Pancreas (tissue), 10 donors: ENCODE results near the gene SEMA4D. TPM values are rescaled to one million over a fixed set of nuclear protein-coding genes. Genes with fewer than 3 reads are reported as not detected.

Experiments
- ATAC-seq, 4 donors: fragments of 200-7000 bp; cut with Tn5 transposase; one replicate each; pipeline versions ENCODE4 v1.8.0 to v1.9.1; 2020; ENCODE audit warnings: mild to moderate bottlenecking in 4 of 4, moderate library complexity in 4 of 4
- DNase-seq, 6 donors: peaks; one replicate each; pipeline ENCODE4 v3.0.0-alpha.2; 2020
- FAIRE-seq: peaks from 2 replicates; lab custom pipeline; 2012; peaks lifted over from hg19 to GRCh38; lab: Jason Lieb, UNC
- H3K27ac ChIP-seq, 4 donors: fragments of 200-600 bp; sonication (generic); 1 replicate in 3 of 4; 2 replicates in 1 of 4; pipeline versions ENCODE4 v1.5.0 to v1.8.0; 2020
- H3K27me3 ChIP-seq, 4 donors: fragments of 200-600 bp; one replicate each; pipeline ENCODE4 v1.8.0; 2021
- H3K36me3 ChIP-seq, 3 donors: fragments of 200-600 bp; sonication (generic) in 1 of 3; one replicate each; pipeline versions ENCODE4 v1.5.0 to v1.8.0; 2020 to 2021
- H3K4me1 ChIP-seq, 3 donors: fragments of 200-600 bp; one replicate each; pipeline ENCODE4 v1.8.0; 2021
- H3K4me3 ChIP-seq, 4 donors: fragments of 200-600 bp; sonication (generic) in 2 of 4; one replicate each; pipeline versions ENCODE4 v1.5.0 to v1.8.0; 2020 to 2021
- H3K9me3 ChIP-seq, 4 donors: fragments of 200-600 bp; one replicate each; pipeline ENCODE4 v1.8.0; 2021
- WGBS, 2 donors: extraction: QIAGEN DNeasy Blood & Tissue Kit; methylation state at CpG; one replicate each; pipeline ENCODE4 v1.1.7; 2013; 5-methylcytosine and 5-hydroxymethylcytosine counted together
- intact Hi-C, 3 donors: fragments of 100-400 bp; cut with DNase I; formaldehyde crosslinking; loops; one replicate each; pipeline versions ENCODE4 v1.11.1 to v1.14.2; 2022
- polyA plus RNA-seq, 2 donors: library from polyadenylated mRNA; stranded (reverse); fragments of 200-250 nt; gene quantifications; one replicate each; pipeline ENCODE4 v1.2.3, GENCODE V29; 2013
- total RNA-seq, 6 donors: library from RNA; stranded (reverse); fragmentation: NEBNext Ultra II Directional in 4 of 6; extraction: Animal tissue kit (Norgen Biotek cat#: 25700) in 4 of 6; gene quantifications; one replicate each; pipeline versions ENCODE4 v1.2.1 to v1.2.4, GENCODE V29; 2021 to 2023
- TF ChIP-seq, protein P1 (sequence below), 4 donors: fragments of 200-600 bp; sonication (generic) in 3 of 4; IDR thresholded peaks; one replicate each; pipeline versions ENCODE4 v1.5.0 to v1.8.0; 2021; ENCODE audit warnings: antibody characterized with exemption in 4 of 4
- donor health status: healthy with polysubstance abuse.
- donor health status: DM: no; HTN: no; CAD: no; lungs with moderate emphysema.
- donor health status: DM: no; HTN: no; CAD: no.
- donor health status: control.
- donor health status: control.
- donor health status: Bipolar disorder and iron deficiency.
- donor health status: DM: yes; HTN: yes; CAD: no.
- donor health status: DM: no; HTN: no; CAD: no.
- donor health status: DM: no; HTN: no; CAD: no.
- donor health status: DM: yes; HTN: yes; CAD: no.

SEMA4D gene
- total and polyA plus RNA-seq, 8 donors = 7.1 to 29.7 (median 12.9) TPM

DNA sequence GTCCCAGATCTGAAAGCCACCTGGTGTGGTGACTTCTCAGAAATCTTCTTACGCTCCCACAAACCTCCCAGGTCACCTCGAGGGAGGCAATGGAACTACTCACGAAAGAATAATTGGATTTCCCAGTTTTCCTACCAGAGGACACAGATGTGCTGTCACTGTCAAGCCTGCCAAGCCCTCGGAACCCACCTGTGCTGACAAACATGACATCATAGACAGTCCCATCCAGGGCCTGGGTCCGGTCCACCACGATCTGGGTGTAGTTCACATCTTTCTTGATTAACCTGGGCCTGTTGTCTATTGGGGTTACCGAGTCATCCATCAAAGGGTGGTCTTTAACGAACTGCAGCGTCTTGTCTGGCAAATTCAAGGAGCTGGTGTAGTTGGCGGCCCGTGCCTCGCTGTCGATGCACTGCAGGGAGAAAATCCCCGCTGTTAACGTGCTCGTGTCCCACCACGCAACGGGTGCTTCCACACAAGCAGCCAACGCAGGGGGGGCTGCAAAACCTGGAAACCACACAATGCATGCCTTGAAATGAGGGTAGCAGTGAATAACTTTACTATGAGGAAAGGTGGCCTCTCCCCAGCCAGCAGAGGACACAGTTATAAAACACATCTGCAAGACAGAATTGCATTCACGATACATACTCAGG is 110.6 kb downstream of the SEMA4D start:
- ATAC-seq (no peak), DNase-seq (no peak), FAIRE-seq (no peak)
- intact Hi-C loops = no loop called here
- H3K27me3 ChIP-seq = no peaks in the 10 kb centered on the region
- H3K27ac ChIP-seq = peak overlapping the region in 1 of 4 donors; percentile 31
- 93% methylated on average over 20 of the region's 20 CpGs for WGBS, 2 donors
- H3K36me3 ChIP-seq = peaks cover 0 to 15% (median 5%) of the 10 kb centered on the region in 3 donors
- TF ChIP-seq, protein P1, sequence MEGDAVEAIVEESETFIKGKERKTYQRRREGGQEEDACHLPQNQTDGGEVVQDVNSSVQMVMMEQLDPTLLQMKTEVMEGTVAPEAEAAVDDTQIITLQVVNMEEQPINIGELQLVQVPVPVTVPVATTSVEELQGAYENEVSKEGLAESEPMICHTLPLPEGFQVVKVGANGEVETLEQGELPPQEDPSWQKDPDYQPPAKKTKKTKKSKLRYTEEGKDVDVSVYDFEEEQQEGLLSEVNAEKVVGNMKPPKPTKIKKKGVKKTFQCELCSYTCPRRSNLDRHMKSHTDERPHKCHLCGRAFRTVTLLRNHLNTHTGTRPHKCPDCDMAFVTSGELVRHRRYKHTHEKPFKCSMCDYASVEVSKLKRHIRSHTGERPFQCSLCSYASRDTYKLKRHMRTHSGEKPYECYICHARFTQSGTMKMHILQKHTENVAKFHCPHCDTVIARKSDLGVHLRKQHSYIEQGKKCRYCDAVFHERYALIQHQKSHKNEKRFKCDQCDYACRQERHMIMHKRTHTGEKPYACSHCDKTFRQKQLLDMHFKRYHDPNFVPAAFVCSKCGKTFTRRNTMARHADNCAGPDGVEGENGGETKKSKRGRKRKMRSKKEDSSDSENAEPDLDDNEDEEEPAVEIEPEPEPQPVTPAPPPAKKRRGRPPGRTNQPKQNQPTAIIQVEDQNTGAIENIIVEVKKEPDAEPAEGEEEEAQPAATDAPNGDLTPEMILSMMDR (IDR thresholded peaks at IDR 0.05) = no peak
- no peaks in the 10 kb centered on the region for H3K9me3 ChIP-seq
- peaks cover 16 to 25% (median 17%) of the 10 kb centered on the region in 3 donors for H3K4me1 ChIP-seq
- H3K4me3 ChIP-seq = no peak overlapping the region

DNA sequence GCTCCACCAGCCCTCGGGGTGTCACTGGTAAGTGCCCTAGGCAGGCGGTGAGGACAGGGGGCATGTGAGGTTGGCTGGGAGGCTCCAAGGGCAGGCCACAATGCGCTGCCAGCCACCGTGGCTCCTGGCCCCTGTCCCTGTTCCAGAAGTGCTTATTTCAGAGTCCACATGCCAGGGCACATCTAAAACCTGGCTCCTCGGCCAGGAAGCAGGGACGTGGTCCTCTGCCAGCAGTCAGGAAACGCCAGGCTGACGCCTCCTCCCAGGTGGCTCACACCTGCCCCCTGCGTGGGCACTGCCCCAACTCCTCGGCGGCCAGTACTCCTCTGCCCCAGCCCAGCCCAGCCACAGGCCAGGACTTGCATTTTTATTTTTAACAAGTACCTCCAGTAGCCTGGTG is 111.1 kb downstream of the SEMA4D start:
- Histone ChIP-seq H3K4me1 (peaks cover 16 to 25% (median 17%) of the 10 kb centered on the region in 3 donors), H3K4me3 (no peak overlapping the region), H3K27ac (no peak overlapping the region), H3K9me3 (no peaks in the 10 kb centered on the region), H3K27me3 (no peaks in the 10 kb centered on the region), H3K36me3 (peaks cover 0 to 15% (median 5%) of the 10 kb centered on the region in 3 donors)
- 66 to 68% methylated on average over 11 of the region's 11 CpGs for WGBS, 2 donors
- ATAC-seq (peak; percentile 56 to 85 (median 78)), DNase-seq (peak; percentile 43 to 91 (median 79)), FAIRE-seq (no peak)
- intact Hi-C loops = no loop called here
- TF ChIP-seq, protein P1 (IDR thresholded peaks at IDR 0.05) = no peak

DNA sequence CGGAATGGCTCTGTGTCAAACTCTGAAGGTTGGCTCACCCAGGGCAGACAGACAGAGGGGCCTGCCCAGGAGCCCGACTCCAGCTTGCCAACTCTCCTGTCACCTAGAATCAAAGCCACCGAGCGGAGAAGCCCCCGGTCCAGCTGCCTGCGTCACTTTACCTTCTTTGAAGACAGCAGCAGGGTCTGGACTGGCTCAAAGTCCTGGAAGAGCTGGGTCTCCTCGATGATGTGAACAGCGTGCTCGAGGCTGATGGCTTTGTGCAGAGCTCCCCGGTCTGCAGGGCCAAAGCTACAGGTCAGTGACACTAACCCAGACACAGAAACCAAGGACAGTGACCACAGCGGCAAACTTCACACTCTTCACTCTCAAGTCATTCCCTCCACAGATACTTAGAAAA is 111.7 kb downstream of the SEMA4D start:
- peaks cover 11 to 21% (median 12%) of the 10 kb centered on the region in 3 donors for H3K4me1 ChIP-seq
- TF ChIP-seq, protein P1 (IDR thresholded peaks at IDR 0.05) = no peak
- H3K27ac ChIP-seq = no peak overlapping the region
- H3K9me3 ChIP-seq = no peaks in the 10 kb centered on the region
- WGBS, 2 donors = 93 to 94% methylated on average over 11 of the region's 11 CpGs
- FAIRE-seq (no peak), DNase-seq (peak in 1 of 6 donors; percentile 45), ATAC-seq (no peak)
- intact Hi-C loops = no loop called here
- H3K36me3 ChIP-seq = peaks cover 0 to 15% (median 5%) of the 10 kb centered on the region in 3 donors
- H3K4me3 ChIP-seq = no peak overlapping the region
- H3K27me3 ChIP-seq = no peaks in the 10 kb centered on the region

DNA sequence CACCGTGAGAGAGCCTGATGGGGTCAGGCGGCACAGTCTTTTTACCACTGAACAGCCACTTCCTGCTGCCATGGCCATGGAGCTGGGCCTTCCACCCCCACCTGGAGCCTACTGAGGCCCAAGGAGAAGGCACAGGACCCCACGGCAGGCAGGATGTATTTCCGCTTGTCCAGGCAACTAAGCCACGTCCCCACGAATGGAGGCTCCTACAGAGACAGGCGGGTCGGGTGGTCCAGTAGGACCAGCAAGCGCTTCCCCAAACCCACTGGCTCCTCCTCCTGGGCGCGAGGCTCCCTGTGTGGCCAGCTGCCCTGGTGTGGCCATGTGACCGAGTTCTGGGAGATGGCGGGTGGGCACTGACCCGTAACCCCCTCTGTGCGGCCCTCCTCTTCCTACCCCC is 113.1 kb downstream of the SEMA4D start:
- H3K27me3 ChIP-seq = no peaks in the 10 kb centered on the region
- no peak overlapping the region for H3K27ac ChIP-seq
- no peaks in the 10 kb centered on the region for H3K9me3 ChIP-seq
- intact Hi-C loops = no loop called here
- peaks cover 0 to 15% (median 5%) of the 10 kb centered on the region in 3 donors for H3K36me3 ChIP-seq
- H3K4me1 ChIP-seq = peaks cover 0 to 7% (median 0%) of the 10 kb centered on the region in 3 donors
- DNase-seq = no peak
- no peak for FAIRE-seq
- 96 to 99% methylated on average over 15 of the region's 15 CpGs for WGBS, 2 donors
- TF ChIP-seq, protein P1 (IDR thresholded peaks at IDR 0.05) = no peak
- no peak for ATAC-seq
- H3K4me3 ChIP-seq = no peak overlapping the region

DNA sequence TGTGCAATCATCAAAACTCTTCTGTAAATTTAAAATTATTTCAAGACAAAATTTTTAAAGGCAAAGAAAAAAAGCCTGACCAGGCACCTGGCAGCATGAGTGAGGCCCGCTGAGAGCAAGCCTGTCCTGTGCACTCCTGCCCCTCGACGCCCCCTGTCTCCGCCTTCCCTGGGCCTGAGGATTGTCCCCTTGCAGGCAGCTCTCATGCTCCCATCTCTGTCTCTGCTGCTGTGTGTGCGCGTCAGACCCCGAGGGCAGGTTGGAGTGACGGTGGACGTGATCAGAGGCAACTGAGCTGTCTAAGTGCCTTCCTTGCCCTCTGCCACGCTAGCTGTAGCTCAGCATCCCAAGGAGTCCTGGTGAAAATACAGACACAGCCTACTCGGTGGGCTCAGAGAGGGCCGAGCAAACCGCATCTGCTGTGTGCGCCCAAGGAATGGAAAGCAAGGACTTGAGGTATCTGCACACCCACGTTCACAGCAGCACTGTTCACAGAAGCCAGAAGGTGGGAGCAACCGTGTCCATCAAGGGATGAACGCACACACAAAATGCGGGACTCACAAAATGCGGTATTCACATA is 114.1 kb downstream of the SEMA4D start:
- WGBS, 2 donors = 93% methylated on average over 19 of the region's 19 CpGs

More for the DNA sequence above, 114.1 kb downstream of the SEMA4D start:
- no peak overlapping the region for H3K4me3 ChIP-seq
- TF ChIP-seq, protein P1 (IDR thresholded peaks at IDR 0.05) = no peak
- DNase-seq (peak in 1 of 6 donors; percentile 48), FAIRE-seq (no peak), ATAC-seq (no peak)
- no peaks in the 10 kb centered on the region for H3K9me3 ChIP-seq
- H3K4me1 ChIP-seq = peaks cover 0 to 4% (median 0%) of the 10 kb centered on the region in 3 donors
- intact Hi-C loops = no loop called here
- H3K36me3 ChIP-seq = peaks cover 0 to 15% (median 5%) of the 10 kb centered on the region in 3 donors
- no peaks in the 10 kb centered on the region for H3K27me3 ChIP-seq
- H3K27ac ChIP-seq = no peak overlapping the region
